Testis (tissue), 2 donors: ENCODE measurements around the gene LRP8.

Source experiments
- POLR2A ChIP-seq: fragments of 450-650 bp; IDR thresholded peaks from one replicate; pipeline ENCODE4 v1.6.1; 2017; ENCODE audit warnings: antibody characterized with exemption, mild to moderate bottlenecking, moderate library complexity
- TF ChIP-seq, protein P1 (sequence below), 3 experiments: fragments of 450-650 bp in 2 of 3; fragments of 200-600 bp in 1 of 3; sonication (generic) in 1 of 3; IDR thresholded peaks; one replicate each; pipeline ENCODE4 v1.5.1; 2016 to 2019; ENCODE audit warnings: antibody characterized with exemption in 3 of 3, mild to moderate bottlenecking in 2 of 3, moderate library complexity in 1 of 3

DNA sequence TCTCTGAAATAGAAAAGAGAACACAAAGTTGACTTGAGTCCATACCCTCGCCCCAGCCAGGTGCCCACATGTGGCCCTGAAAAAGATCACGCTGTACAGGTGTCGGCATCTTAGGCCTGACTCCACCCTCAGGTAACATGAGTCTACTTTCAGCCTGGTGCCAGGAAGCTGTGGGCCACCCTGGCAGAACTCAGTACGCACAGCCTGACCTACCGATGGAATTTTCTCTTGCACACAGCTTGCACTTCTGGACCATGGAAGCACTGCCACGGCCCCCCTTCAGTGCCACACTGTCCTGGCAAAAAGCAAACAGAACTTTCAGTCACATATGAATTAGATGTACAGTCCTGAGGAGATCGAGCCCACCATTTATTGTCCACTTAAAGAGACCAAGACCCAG lies 109.7 kb downstream of the LRP8 start:
- TF ChIP-seq POLR2A = no peak
- TF ChIP-seq, protein P1, sequence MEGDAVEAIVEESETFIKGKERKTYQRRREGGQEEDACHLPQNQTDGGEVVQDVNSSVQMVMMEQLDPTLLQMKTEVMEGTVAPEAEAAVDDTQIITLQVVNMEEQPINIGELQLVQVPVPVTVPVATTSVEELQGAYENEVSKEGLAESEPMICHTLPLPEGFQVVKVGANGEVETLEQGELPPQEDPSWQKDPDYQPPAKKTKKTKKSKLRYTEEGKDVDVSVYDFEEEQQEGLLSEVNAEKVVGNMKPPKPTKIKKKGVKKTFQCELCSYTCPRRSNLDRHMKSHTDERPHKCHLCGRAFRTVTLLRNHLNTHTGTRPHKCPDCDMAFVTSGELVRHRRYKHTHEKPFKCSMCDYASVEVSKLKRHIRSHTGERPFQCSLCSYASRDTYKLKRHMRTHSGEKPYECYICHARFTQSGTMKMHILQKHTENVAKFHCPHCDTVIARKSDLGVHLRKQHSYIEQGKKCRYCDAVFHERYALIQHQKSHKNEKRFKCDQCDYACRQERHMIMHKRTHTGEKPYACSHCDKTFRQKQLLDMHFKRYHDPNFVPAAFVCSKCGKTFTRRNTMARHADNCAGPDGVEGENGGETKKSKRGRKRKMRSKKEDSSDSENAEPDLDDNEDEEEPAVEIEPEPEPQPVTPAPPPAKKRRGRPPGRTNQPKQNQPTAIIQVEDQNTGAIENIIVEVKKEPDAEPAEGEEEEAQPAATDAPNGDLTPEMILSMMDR (IDR thresholded peaks at IDR 0.05) = no peak
